Suprapubic skin (tissue), 4 donors: ENCODE results near the gene GNL3L.

ENCODE experiments used
- CTCF ChIP-seq, 2 donors: fragments of 200-600 bp in 1 of 2; fragments of 450-650 bp in 1 of 2; sonication (generic) in 1 of 2; IDR thresholded peaks; one replicate each; pipeline ENCODE4 v1.5.1; 2016 to 2019; ENCODE audit warnings: antibody characterized with exemption in 2 of 2, mild to moderate bottlenecking in 1 of 2, moderate library complexity in 1 of 2
- POLR2A ChIP-seq, 2 donors: fragments of 450-650 bp; IDR thresholded peaks; one replicate each; pipeline ENCODE4 v1.6.1; 2017; ENCODE audit warnings: antibody characterized with exemption in 2 of 2, mild to moderate bottlenecking in 2 of 2, moderate library complexity in 2 of 2
- POLR2AphosphoS5 ChIP-seq, 3 donors: sonication (generic); formaldehyde crosslinking; IDR thresholded peaks; one replicate each; pipeline ENCODE4 v1.6.1; 2017; ENCODE audit warnings: antibody characterized with exemption in 3 of 3

GRCh38 chrX:54560411-54560810 is 30.4 kb downstream of the GNL3L start:
- TF ChIP-seq CTCF (IDR thresholded peaks at IDR 0.05) (no peak), POLR2A (IDR thresholded peaks at IDR 0.05) (no peak), POLR2AphosphoS5 (IDR thresholded peaks at IDR 0.05) (no peak)
